ENCODE measurements around the gene LY86.

LY86 gene

DNA sequence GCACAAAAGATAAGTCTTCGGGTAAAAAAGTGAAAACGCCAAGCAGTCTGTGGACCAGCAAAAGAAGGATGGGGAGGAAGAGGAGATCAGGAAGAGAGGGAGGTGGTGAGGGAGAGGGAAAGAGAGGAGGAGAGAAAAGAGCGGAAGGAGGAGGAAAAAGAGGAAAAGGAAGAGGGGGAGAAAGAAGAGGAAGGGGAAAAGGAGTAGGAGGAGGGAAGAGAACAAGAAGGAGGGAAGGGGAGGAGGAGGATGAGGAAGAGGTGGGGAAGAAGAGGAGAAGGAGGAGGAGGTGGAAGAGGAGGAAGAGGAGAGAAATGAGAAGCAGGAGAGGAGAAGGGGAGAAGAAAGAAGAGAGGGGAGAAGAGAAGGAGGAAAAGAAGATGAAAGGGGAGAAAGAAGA lies 6.5 kb downstream of the LY86 start:
- in situ Hi-C loops (cut with HindIII; ENCODE audit: low pct_ligation_motif_present, low sequenced_read_pairs) = no loop called here
- H3K4me3 ChIP-seq (ENCODE audit: low read depth, low read length) = no peak overlapping the region
- no peaks in the 10 kb centered on the region for H3K27me3 ChIP-seq (replicated peaks)
- TF ChIP-seq, protein P1, sequence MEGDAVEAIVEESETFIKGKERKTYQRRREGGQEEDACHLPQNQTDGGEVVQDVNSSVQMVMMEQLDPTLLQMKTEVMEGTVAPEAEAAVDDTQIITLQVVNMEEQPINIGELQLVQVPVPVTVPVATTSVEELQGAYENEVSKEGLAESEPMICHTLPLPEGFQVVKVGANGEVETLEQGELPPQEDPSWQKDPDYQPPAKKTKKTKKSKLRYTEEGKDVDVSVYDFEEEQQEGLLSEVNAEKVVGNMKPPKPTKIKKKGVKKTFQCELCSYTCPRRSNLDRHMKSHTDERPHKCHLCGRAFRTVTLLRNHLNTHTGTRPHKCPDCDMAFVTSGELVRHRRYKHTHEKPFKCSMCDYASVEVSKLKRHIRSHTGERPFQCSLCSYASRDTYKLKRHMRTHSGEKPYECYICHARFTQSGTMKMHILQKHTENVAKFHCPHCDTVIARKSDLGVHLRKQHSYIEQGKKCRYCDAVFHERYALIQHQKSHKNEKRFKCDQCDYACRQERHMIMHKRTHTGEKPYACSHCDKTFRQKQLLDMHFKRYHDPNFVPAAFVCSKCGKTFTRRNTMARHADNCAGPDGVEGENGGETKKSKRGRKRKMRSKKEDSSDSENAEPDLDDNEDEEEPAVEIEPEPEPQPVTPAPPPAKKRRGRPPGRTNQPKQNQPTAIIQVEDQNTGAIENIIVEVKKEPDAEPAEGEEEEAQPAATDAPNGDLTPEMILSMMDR (IDR thresholded peaks at IDR 0.05; ENCODE audit: low read depth, low read length, missing control alignments) = no peak
- DNase-seq = no peak
- no peaks in the 10 kb centered on the region for H3K36me3 ChIP-seq (replicated peaks)
- no peak overlapping the region for H3K27ac ChIP-seq

DNA sequence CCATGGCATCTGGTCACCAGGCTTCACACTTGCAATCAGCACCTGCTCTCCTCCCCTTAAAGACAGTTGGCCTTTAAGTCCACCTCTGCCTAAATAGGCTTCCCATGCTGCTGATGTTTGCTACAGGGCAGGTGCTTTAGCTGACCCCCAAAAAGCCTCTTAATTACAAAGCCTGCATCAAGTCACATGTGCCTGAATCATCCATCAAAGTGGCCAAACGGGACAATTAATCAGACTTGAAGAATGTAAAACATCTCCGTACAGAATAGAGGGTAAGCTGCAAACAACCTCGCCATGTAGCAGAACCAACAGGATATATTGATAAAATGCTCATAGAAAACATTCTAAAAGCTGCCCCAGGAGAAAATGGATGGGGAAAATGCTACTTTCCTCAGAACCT lies 7.4 kb downstream of the LY86 start:
- Histone ChIP-seq H3K27ac (no peak overlapping the region), H3K4me3 (ENCODE audit: low read depth, low read length) (no peak overlapping the region), H3K27me3 (replicated peaks) (no peaks in the 10 kb centered on the region), H3K36me3 (replicated peaks) (no peaks in the 10 kb centered on the region)
- TF ChIP-seq, protein P1 (IDR thresholded peaks at IDR 0.05; ENCODE audit: low read depth, low read length, missing control alignments) = no peak
- no peak for DNase-seq
- in situ Hi-C loops (cut with HindIII; ENCODE audit: low pct_ligation_motif_present, low sequenced_read_pairs) = no loop called here

DNA sequence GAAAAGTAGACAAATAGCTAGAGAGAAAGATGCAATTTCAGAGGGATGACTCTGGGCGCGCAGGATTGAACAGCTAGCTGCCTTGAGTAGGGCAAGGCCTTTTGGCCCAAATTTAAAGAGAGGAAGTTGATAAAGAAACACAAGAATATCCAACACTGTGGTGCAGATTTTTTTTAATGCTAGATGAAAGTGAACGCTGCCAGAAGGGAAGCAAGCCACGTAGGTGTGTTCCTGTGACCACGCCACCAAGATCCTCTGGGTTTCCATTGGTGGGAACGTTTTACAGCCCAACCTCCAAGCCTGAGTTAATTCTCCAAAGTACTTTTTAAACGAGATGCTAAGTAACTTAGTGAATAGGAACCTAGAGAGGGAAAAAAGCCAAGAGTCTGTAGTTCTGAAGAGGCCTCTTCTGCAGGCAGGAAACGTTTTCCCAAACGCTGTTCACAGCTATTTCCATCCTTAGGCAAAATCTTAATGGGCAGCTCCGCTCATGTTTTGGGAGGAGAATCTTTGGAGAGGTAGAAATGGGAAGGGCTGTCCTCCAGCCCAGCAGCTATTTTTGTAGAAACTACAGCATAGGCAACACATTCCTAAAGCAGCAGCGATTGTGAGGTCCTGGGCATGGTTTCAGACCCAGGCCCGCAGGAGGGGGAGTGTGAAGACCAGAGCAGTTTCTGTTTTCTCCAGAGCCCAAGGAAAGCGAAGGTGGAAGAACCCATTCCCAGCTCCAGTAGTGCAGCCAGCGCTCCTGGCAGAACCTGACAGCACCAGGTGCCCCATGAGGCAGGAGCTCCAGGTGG lies 8.2 kb downstream of the LY86 start:
- in situ Hi-C loops (cut with HindIII; ENCODE audit: low pct_ligation_motif_present, low sequenced_read_pairs) = no loop called here
- TF ChIP-seq, protein P1 (IDR thresholded peaks at IDR 0.05; ENCODE audit: low read depth, low read length, missing control alignments) = no peak
- H3K36me3 ChIP-seq (replicated peaks) = no peaks in the 10 kb centered on the region
- H3K27ac ChIP-seq = no peak overlapping the region
- no peak overlapping the region for H3K4me3 ChIP-seq (ENCODE audit: low read depth, low read length)
- DNase-seq = no peak
- H3K27me3 ChIP-seq (replicated peaks) = no peaks in the 10 kb centered on the region

DNA sequence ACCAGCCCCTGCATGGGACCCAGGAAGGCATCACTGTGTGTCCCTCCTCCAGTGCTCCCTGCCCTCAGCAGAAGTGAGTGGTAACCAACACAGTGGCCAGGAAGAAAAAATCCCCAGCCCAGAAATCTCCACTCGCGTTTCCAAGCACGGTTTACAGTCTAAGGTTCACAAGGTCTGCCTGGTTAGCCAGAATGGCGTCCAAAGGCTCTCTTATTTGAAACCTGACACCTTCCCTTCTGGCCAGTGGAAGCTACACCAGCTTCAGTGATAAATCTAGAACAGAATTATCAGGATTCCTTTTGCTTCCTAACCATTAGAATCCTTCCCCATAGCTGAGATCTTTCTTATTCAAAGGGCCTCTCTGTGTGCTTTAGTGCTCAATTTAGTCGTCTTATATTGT lies 9.2 kb downstream of the LY86 start:
- DNase-seq = no peak
- in situ Hi-C loops (cut with HindIII; ENCODE audit: low pct_ligation_motif_present, low sequenced_read_pairs) = no loop called here
- Histone ChIP-seq H3K27me3 (replicated peaks) (no peaks in the 10 kb centered on the region), H3K36me3 (replicated peaks) (no peaks in the 10 kb centered on the region), H3K27ac (no peak overlapping the region), H3K4me3 (ENCODE audit: low read depth, low read length) (no peak overlapping the region)
- TF ChIP-seq, protein P1 (IDR thresholded peaks at IDR 0.05; ENCODE audit: low read depth, low read length, missing control alignments) = no peak

DNA sequence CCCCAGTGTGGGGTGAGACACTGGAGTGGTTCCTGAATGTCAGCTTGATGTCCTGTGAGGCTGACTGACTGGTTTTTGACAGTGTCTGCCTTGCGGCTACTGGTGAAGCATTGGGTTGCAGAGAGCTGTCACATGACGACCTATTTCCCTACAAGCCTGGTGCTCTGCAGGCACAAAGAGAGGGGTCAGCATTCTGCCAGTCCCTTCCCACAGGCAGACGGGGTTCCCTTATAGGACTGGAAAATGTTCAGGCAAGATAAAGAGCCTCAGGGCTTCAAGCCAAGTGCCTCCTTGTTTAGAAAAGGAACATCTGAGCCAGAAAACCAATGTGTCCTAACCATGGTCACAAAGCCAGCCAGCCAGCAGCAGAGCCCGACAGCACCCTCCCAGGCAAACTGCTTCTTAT lies 11.0 kb downstream of the LY86 start:
- Histone ChIP-seq H3K4me3 (ENCODE audit: low read depth, low read length) (no peak overlapping the region), H3K27me3 (replicated peaks) (no peaks in the 10 kb centered on the region), H3K27ac (no peak overlapping the region), H3K36me3 (replicated peaks) (no peaks in the 10 kb centered on the region)
- in situ Hi-C loops (cut with HindIII; ENCODE audit: low pct_ligation_motif_present, low sequenced_read_pairs) = no loop called here
- no peak for DNase-seq
- TF ChIP-seq, protein P1 (IDR thresholded peaks at IDR 0.05; ENCODE audit: low read depth, low read length, missing control alignments) = no peak

DNA sequence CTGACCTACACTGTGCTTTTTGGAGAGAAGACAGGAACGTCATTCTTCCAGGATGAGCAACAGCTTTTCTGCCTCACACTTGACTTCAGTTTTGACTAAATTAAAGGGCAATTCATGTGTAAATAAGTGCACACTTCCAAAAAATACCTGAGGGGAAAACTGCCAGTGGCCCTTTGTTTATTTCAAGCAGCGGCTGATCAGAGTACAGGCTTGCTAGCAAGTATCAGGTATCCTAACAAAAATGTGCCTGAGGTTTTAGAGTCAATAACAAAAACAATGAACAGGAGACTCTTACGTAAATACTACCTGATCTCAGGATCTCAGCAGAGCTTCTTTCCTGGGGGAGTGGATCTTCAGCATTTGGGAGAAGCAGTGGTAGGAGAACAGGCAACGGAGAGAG lies 12.4 kb downstream of the LY86 start:
- in situ Hi-C loops (cut with HindIII; ENCODE audit: low pct_ligation_motif_present, low sequenced_read_pairs) = no loop called here
- H3K27ac ChIP-seq = no peak overlapping the region
- H3K36me3 ChIP-seq (replicated peaks) = no peaks in the 10 kb centered on the region
- TF ChIP-seq, protein P1 (IDR thresholded peaks at IDR 0.05; ENCODE audit: low read depth, low read length, missing control alignments) = no peak
- H3K4me3 ChIP-seq (ENCODE audit: low read depth, low read length) = no peak overlapping the region
- DNase-seq = no peak
- no peaks in the 10 kb centered on the region for H3K27me3 ChIP-seq (replicated peaks)

All from brain microvascular endothelial cell (primary cell).